HG02571 (cell line): ENCODE measurements around the gene CTSZ.
"Not testable (repeated sequence)": the region's sequence is repeated elsewhere in the genome, so short reads cannot be mapped to it uniquely, and the experiment has no call there.

ENCODE experiments used
- ATAC-seq: cut with Tn5 transposase; IDR thresholded peaks from one replicate; pipeline ENCODE4 v1.9.1; 2021; ENCODE audit warnings: mild to moderate bottlenecking, moderate library complexity; ENCODE audit not compliant: unreplicated experiment

CTSZ gene

GRCh38 chr20:59001068-59001448 lies 6.0 kb downstream of the CTSZ start:
- ATAC-seq: no peak

- no peak for ATAC-seq
Measured at GRCh38 chr20:59000326-59000725, 6.7 kb downstream of the CTSZ start.

GRCh38 chr20:58998656-58999055 lies 8.4 kb downstream of the CTSZ start:
- no peak for ATAC-seq

- ATAC-seq: no peak
Measured at GRCh38 chr20:58997141-58997770, 9.8 kb downstream of the CTSZ start.

- ATAC-seq: no peak
Measured at GRCh38 chr20:58996226-58996611, 10.8 kb downstream of the CTSZ start.

- no peak for ATAC-seq
Measured at GRCh38 chr20:58995461-58996225, 11.4 kb downstream of the CTSZ start.

- ATAC-seq: no peak
Measured at GRCh38 chr20:58994390-58995159, 12.5 kb downstream of the CTSZ start.

GRCh38 chr20:58993332-58994248 lies 13.5 kb downstream of the CTSZ start:
- ATAC-seq: no peak

- ATAC-seq: no peak
Measured at GRCh38 chr20:58992911-58993310, 14.1 kb downstream of the CTSZ start.

GRCh38 chr20:58991715-58992114 lies 15.3 kb downstream of the CTSZ start:
- ATAC-seq: no peak

GRCh38 chr20:58990651-58991445 lies 16.2 kb downstream of the CTSZ start:
- no peak for ATAC-seq

- ATAC-seq: no peak
Measured at GRCh38 chr20:58989196-58989595, 17.9 kb downstream of the CTSZ start.

GRCh38 chr20:58988565-58988882 lies 18.5 kb downstream of the CTSZ start:
- ATAC-seq: no peak

- ATAC-seq: no peak
Measured at GRCh38 chr20:58987790-58988564, 19.1 kb downstream of the CTSZ start.

GRCh38 chr20:58986968-58987517 lies 20.0 kb downstream of the CTSZ start:
- no peak for ATAC-seq

GRCh38 chr20:58986286-58986967 lies 20.6 kb downstream of the CTSZ start:
- no peak for ATAC-seq

- ATAC-seq: no peak
Measured at GRCh38 chr20:58985656-58986055, 21.4 kb downstream of the CTSZ start.

- no peak for ATAC-seq
Measured at GRCh38 chr20:58984691-58985090, 22.4 kb downstream of the CTSZ start.

GRCh38 chr20:58983115-58983468 lies 24.0 kb downstream of the CTSZ start:
- not testable (repeated sequence) for ATAC-seq
